Measurements from ENCODE around the gene SPON1.
"Not testable (repeated sequence)": the region's sequence is repeated elsewhere in the genome, so short reads cannot be mapped to it uniquely, and the experiment has no call there.

The SPON1 gene

DNA sequence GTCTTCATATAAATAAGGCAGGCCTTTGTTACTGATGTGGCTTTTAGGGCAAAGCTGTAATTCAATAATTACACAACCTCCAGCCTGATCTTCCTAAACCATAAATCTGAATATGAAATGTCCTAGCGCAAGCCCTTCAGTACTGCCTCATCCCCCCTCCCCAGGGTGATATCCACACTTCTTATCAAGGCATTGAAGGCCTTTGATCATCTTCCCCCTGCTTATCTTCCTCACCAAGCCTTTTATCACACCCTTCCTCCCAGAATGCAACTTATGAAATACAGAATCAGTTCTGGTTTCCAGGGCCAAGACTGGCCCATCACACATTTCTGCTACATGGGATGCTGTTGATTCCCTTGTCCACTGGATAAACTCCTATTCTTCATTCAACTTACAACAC is 12.1 kb downstream of the SPON1 start:
- no peak overlapping the region for H3K4me3 ChIP-seq (ENCODE audit: insufficient read depth, low read length, poor library complexity, severe bottlenecking)
- TF ChIP-seq EZH2phosphoT487 (conservative IDR thresholded peaks at IDR 0.05; ENCODE audit: low read length): no peak
- TF ChIP-seq, protein P1, sequence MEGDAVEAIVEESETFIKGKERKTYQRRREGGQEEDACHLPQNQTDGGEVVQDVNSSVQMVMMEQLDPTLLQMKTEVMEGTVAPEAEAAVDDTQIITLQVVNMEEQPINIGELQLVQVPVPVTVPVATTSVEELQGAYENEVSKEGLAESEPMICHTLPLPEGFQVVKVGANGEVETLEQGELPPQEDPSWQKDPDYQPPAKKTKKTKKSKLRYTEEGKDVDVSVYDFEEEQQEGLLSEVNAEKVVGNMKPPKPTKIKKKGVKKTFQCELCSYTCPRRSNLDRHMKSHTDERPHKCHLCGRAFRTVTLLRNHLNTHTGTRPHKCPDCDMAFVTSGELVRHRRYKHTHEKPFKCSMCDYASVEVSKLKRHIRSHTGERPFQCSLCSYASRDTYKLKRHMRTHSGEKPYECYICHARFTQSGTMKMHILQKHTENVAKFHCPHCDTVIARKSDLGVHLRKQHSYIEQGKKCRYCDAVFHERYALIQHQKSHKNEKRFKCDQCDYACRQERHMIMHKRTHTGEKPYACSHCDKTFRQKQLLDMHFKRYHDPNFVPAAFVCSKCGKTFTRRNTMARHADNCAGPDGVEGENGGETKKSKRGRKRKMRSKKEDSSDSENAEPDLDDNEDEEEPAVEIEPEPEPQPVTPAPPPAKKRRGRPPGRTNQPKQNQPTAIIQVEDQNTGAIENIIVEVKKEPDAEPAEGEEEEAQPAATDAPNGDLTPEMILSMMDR (IDR thresholded peaks at IDR 0.05; ENCODE audit: insufficient read depth, low read length, poor library complexity, severe bottlenecking): no peak
- H3F3A ChIP-seq (ENCODE audit: insufficient read depth): no peaks in the 10 kb centered on the region
- no peaks in the 10 kb centered on the region for H3K9me2 ChIP-seq (replicated peaks; ENCODE audit: insufficient read depth, low read length)
- no peak overlapping the region for H3K9ac ChIP-seq (ENCODE audit: low read length)
- H3K4me2 ChIP-seq (ENCODE audit: low read depth, low read length, poor library complexity, severe bottlenecking): no peak overlapping the region
- H4K20me1 ChIP-seq (ENCODE audit: low read depth, low read length): no peaks in the 10 kb centered on the region
- no peak overlapping the region for H3K27ac ChIP-seq (ENCODE audit: low read depth, low read length)
- no peaks in the 10 kb centered on the region for H3K9me3 ChIP-seq (ENCODE audit: insufficient read depth, low read length)
- H3K27me3 ChIP-seq (ENCODE audit: low read length): peaks cover 3% of the 10 kb centered on the region; the same call in 1 of the 2 replicates
- H3K36me3 ChIP-seq (ENCODE audit: low read length): no peaks in the 10 kb centered on the region
- H2AFZ ChIP-seq (ENCODE audit: low read depth, low read length, severe bottlenecking): no peak overlapping the region
- no peaks in the 10 kb centered on the region for H3K79me2 ChIP-seq (ENCODE audit: insufficient read depth, low read length)

- Histone ChIP-seq H3K4me3 (ENCODE audit: insufficient read depth, low read length, poor library complexity, severe bottlenecking) (no peak overlapping the region), H3K4me2 (ENCODE audit: low read depth, low read length, poor library complexity, severe bottlenecking) (no peak overlapping the region), H3K36me3 (ENCODE audit: low read length) (no peaks in the 10 kb centered on the region), H3K27me3 (ENCODE audit: low read length) (no peaks in the 10 kb centered on the region), H3K9ac (ENCODE audit: low read length) (no peak overlapping the region), H3K79me2 (ENCODE audit: insufficient read depth, low read length) (no peaks in the 10 kb centered on the region), H3K27ac (ENCODE audit: low read depth, low read length) (no peak overlapping the region), H3K9me2 (replicated peaks; ENCODE audit: insufficient read depth, low read length) (no peaks in the 10 kb centered on the region), H3K9me3 (ENCODE audit: insufficient read depth, low read length) (no peaks in the 10 kb centered on the region), H4K20me1 (ENCODE audit: low read depth, low read length) (no peaks in the 10 kb centered on the region), H2AFZ (ENCODE audit: low read depth, low read length, severe bottlenecking) (no peak overlapping the region), H3F3A (ENCODE audit: insufficient read depth) (no peaks in the 10 kb centered on the region)
- TF ChIP-seq, protein P1 (IDR thresholded peaks at IDR 0.05; ENCODE audit: insufficient read depth, low read length, poor library complexity, severe bottlenecking): no peak
- TF ChIP-seq EZH2phosphoT487 (conservative IDR thresholded peaks at IDR 0.05; ENCODE audit: low read length): no peak
Measured at GRCh38 chr11:13983081-13983751, 20.7 kb downstream of the SPON1 start.

DNA sequence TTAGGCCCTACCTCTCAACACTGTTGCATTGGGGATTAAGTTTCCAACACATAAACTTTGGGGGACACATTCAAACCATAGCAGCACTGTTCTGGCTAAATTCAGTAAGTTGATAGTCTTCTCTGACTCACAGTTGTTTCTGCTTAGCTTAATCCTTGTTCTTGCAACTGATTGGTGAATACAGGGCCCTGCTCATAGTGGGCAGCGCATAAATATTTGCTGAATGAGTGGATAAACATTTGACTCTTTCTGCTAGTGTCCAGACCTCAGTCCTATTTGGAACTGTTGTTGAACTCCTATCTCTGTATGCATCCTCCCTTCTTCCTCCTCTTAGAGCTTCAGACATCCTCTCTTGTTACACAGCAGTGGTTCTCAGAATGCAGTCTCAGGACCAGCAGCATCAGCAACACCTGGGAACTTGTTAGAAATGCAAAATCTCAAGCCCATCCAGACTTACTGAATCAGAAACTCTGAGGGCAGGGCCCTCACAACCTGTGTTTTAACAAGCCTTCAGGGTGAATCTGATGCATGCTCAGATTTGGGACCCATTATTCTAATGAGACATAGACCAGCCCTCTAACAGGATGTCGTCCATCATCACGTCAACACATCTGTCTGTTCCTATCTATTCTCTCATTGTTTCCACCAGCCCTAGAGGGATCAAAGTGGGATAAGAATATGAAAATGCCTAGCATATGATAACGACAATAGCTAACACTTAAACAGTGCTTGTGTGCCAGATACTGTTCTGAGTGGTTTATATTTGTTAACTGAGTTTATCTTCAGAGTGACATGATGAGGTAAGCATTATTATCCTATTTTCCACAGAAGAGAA is 22.3 kb downstream of the SPON1 start:
- Histone ChIP-seq H3K9me2 (replicated peaks; ENCODE audit: insufficient read depth, low read length) (no peaks in the 10 kb centered on the region), H3K36me3 (ENCODE audit: low read length) (no peaks in the 10 kb centered on the region), H3K27me3 (ENCODE audit: low read length) (no peaks in the 10 kb centered on the region), H2AFZ (ENCODE audit: low read depth, low read length, severe bottlenecking) (no peak overlapping the region), H3K9ac (ENCODE audit: low read length) (no peak overlapping the region), H3K4me2 (ENCODE audit: low read depth, low read length, poor library complexity, severe bottlenecking) (no peak overlapping the region), H3F3A (ENCODE audit: insufficient read depth) (no peaks in the 10 kb centered on the region), H3K9me3 (ENCODE audit: insufficient read depth, low read length) (no peaks in the 10 kb centered on the region), H4K20me1 (ENCODE audit: low read depth, low read length) (no peaks in the 10 kb centered on the region), H3K27ac (ENCODE audit: low read depth, low read length) (no peak overlapping the region), H3K79me2 (ENCODE audit: insufficient read depth, low read length) (no peaks in the 10 kb centered on the region), H3K4me3 (ENCODE audit: insufficient read depth, low read length, poor library complexity, severe bottlenecking) (no peak overlapping the region)
- TF ChIP-seq EZH2phosphoT487 (conservative IDR thresholded peaks at IDR 0.05; ENCODE audit: low read length): no peak
- TF ChIP-seq, protein P1 (IDR thresholded peaks at IDR 0.05; ENCODE audit: insufficient read depth, low read length, poor library complexity, severe bottlenecking): no peak

DNA sequence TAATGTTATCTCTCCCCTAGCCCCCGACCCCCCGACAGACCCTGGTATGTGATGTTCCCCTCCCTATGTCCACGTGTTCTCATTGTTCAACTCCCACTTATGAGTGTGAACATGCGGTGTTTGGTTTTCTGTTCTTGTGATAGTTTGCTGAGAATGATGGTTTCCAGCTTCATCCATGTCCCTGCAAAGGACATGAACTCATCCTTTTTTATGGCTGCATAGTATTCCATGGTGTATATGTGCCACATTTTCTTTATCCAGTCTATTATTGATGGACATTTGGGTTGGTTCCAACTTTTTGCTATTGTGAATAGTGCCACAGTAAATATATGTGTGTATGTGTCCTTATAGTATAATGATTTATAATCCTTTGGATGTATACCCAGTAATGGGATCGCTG is 24.2 kb downstream of the SPON1 start:
- H3K27ac ChIP-seq (ENCODE audit: low read depth, low read length); H3K4me2 ChIP-seq (ENCODE audit: low read depth, low read length, poor library complexity, severe bottlenecking); H3K9me3 ChIP-seq (ENCODE audit: insufficient read depth, low read length); H3K27me3 ChIP-seq (ENCODE audit: low read length); H3K79me2 ChIP-seq (ENCODE audit: insufficient read depth, low read length); H3F3A ChIP-seq (ENCODE audit: insufficient read depth); H2AFZ ChIP-seq (ENCODE audit: low read depth, low read length, severe bottlenecking); H3K36me3 ChIP-seq (ENCODE audit: low read length); H3K9ac ChIP-seq (ENCODE audit: low read length); H3K4me3 ChIP-seq (ENCODE audit: insufficient read depth, low read length, poor library complexity, severe bottlenecking); H4K20me1 ChIP-seq (ENCODE audit: low read depth, low read length); H3K9me2 ChIP-seq (replicated peaks; ENCODE audit: insufficient read depth, low read length): not testable (repeated sequence)

GRCh38 chr11:13992158-13992856 is 29.8 kb downstream of the SPON1 start:
- H3F3A ChIP-seq (ENCODE audit: insufficient read depth); H2AFZ ChIP-seq (ENCODE audit: low read depth, low read length, severe bottlenecking); H3K27me3 ChIP-seq (ENCODE audit: low read length); H3K79me2 ChIP-seq (ENCODE audit: insufficient read depth, low read length); H4K20me1 ChIP-seq (ENCODE audit: low read depth, low read length); H3K4me3 ChIP-seq (ENCODE audit: insufficient read depth, low read length, poor library complexity, severe bottlenecking); H3K4me2 ChIP-seq (ENCODE audit: low read depth, low read length, poor library complexity, severe bottlenecking); H3K9me3 ChIP-seq (ENCODE audit: insufficient read depth, low read length); H3K9me2 ChIP-seq (replicated peaks; ENCODE audit: insufficient read depth, low read length); H3K36me3 ChIP-seq (ENCODE audit: low read length); H3K9ac ChIP-seq (ENCODE audit: low read length); H3K27ac ChIP-seq (ENCODE audit: low read depth, low read length): not testable (repeated sequence)
